ENCODE data around the gene MINDY4.
"Not testable (repeated sequence)": the region's sequence is repeated elsewhere in the genome, so short reads cannot be mapped to it uniquely, and the experiment has no call there.

Gene MINDY4

DNA sequence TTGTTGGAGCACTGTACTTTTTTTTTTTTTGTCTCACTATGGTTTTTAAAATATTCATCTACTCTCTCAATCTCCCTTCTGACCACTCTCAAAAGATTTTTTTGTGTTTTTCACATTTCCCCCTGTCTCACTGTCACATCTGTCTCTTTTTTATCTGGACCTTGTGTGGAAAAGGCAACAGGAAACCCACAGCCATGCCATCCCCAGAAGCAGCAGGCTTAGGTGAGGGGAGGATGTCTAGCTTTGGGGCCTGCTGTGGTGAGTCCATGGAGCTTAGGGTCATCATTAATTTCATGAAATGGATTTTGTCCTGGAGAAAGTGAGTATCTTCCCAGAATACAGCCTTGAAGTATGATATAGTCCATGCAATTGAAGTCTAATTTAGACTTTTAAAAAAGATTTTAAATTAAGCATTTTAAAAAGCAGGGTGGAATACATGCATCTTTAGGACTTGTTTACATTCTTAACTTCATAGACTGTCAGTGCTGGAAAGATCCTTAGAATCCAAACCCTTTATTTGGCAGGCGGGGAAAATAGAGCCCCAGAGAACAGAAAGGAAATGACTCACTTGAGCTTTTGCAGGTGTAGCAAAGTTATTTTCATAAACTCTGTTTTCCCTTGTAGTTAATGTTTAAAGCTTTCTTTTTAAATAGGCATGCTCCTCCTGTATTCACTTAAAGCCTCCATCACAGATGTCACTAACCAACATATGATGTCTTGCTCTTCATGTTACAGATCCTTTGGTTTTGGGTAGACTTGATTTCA, 25.1 kb downstream of the MINDY4 start:
- Mint-ChIP-seq H3K4me3 (no peak overlapping the region), H3K4me1 (ENCODE audit: low read depth) (peaks cover 4% of the 10 kb centered on the region), H3K27me3 (no peaks in the 10 kb centered on the region), H3K9me3 (no peaks in the 10 kb centered on the region), H3K36me3 (ENCODE audit: low read depth) (no peaks in the 10 kb centered on the region), H3K27ac (no peak overlapping the region)
- intact Hi-C loops (cut with micrococcal nuclease): no loop called here

DNA sequence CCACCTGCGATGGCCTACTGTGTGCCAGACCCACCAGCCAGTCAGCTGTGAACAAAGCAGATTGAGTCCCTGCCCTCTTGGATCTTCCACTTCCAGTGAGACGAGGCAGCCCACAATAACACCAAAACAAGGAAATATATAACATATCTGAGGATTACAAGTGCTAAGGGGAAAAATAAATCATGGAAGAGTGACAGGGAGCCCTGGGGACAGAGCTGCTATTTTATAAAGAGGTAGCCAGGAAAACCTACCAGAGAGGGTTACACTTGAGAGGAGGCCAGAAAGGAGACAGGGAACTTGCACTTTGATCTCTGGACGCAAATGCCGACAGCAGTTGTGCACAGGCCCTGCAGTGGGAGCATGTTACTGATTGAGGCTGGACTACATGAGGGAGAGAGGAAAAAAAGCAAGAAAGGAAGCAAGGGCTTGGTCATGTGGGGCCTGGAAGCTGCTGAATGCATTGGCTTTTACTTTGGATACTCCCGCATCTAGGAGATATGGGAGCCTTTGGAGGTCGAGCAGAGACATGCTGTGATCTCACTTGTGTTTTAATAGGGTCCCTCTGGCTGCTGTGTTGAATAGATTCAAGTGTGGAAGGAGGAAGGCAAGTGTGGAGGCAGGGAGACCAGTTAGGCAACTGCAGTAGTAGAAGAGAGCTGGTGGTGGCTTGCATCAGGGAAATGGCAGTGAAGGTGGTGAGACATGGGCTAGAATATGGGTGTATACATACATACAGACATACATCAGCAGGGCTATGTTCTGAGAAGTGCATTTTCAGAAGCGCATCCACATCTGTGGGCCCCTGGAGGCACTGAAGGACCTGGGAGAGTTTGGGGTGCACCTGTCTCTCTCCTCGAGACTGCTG, 26.2 kb downstream of the MINDY4 start:
- Mint-ChIP-seq H3K4me3 (no peak overlapping the region), H3K27ac (no peak overlapping the region), H3K4me1 (ENCODE audit: low read depth) (peaks cover 4% of the 10 kb centered on the region), H3K9me3 (no peaks in the 10 kb centered on the region), H3K27me3 (no peaks in the 10 kb centered on the region), H3K36me3 (ENCODE audit: low read depth) (no peaks in the 10 kb centered on the region)
- intact Hi-C loops (cut with micrococcal nuclease): no loop called here

DNA sequence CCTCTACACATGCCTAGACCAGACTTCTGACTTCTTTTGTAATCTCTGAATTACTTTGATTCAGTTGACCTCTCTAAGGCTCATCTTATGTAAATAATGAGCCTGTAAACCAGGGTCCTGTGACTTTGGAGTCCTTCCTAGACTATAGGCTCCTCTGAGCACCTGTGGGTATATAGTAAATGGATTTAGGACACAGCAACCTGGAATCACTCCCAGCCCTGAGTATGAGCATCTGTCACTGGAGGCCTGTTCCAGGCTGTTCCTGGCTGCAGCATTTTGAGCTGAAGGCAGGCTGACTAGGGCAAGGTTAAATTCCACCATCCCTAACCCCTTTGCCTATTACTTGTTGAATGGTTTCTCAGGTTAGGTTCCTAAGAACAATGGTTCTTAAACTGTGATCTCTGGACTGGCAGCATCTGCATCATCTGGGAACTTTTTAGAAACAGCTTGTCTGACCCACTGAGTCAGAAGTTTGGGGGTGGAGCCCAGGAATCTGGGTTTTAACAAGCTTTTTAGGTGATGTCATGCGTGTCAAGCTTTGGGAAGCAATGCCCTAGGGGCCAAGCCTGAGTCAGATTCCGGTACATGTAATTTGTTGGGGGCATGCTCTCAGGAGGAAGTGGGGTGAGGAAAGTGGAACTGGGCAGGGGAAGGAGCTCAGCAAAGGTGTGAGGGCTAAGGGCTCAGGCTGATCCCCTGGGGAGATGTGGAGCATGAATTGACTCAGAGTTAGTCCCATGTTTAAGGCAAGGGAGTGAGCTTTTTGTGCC, 28.2 kb downstream of the MINDY4 start:
- H3K9me3 Mint-ChIP-seq: no peaks in the 10 kb centered on the region
- no peaks in the 10 kb centered on the region for H3K27me3 Mint-ChIP-seq
- peaks cover 4% of the 10 kb centered on the region for H3K4me1 Mint-ChIP-seq (ENCODE audit: low read depth)
- H3K27ac Mint-ChIP-seq: no peak overlapping the region
- no peaks in the 10 kb centered on the region for H3K36me3 Mint-ChIP-seq (ENCODE audit: low read depth)
- no peak overlapping the region for H3K4me3 Mint-ChIP-seq
- intact Hi-C loops (cut with micrococcal nuclease): no loop called here

DNA sequence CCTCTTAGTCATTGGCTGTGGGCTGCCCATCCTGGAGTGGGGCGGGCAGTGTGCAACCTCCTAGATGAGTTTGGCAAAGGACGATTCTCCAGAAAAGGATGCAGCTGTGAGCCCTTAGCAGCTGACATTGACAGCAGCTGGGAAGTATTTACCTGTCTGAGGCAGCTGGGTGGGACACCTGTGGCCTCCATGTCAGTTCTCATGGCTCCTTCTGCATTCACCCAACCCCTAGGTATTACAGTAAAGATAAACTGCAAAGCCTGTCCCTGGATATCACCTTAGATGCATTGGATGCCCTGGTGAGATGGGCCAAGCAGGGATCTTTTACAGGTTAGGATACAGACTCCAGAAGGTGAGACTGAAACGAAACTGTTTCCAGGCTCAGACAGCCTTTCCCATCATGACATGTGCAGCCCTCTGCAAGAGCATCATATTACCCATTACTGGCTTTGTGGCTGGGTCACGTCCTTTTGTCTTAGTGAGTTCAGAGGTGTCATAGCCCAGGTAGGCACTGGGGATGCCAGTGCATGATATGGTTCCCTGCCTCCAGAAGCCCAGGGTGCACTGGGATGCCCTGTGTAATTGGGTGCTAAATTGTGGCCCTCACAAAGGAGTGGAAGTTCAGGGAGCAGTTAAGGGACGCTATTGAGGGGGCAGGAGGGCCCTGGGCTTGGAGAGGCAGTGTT, 28.9 kb downstream of the MINDY4 start:
- intact Hi-C loops (cut with micrococcal nuclease): loop anchor here (1.0 to 2.0 kb wide), 2 partner anchors 179 to 322 kb away; no protein-coding TSS in a partner anchor
- Mint-ChIP-seq H3K27me3 (no peaks in the 10 kb centered on the region), H3K36me3 (ENCODE audit: low read depth) (no peaks in the 10 kb centered on the region), H3K4me3 (no peak overlapping the region), H3K9me3 (no peaks in the 10 kb centered on the region), H3K4me1 (ENCODE audit: low read depth) (peaks cover 4% of the 10 kb centered on the region), H3K27ac (no peak overlapping the region)

DNA sequence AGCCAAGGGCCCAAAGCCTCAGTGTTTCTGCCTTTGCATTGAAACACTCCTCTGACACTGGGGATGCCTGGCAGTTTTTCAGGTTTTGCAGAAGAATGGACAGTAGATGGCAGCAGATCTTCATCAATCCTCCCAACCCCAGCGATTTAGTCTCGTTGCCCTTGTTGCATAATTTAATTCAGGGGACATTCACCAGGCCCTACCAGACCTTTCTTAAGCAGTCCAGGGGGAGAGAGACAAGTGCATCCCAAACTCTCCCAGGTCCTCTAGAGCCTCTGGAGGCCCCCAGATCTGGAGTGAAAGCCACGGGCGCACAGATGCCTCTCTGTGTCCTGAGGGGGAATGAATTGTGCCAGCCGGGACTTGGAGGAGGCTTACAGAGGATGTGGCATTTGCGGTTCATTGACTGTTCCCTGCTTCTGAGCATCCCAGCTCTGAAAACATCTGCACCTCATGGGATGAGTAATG, 29.6 kb downstream of the MINDY4 start:
- H3K4me3 Mint-ChIP-seq: no peak overlapping the region
- H3K9me3 Mint-ChIP-seq: no peaks in the 10 kb centered on the region
- intact Hi-C loops (cut with micrococcal nuclease): loop anchor here (1.0 to 2.0 kb wide), 2 partner anchors 178 to 321 kb away; no protein-coding TSS in a partner anchor
- no peaks in the 10 kb centered on the region for H3K27me3 Mint-ChIP-seq
- H3K4me1 Mint-ChIP-seq (ENCODE audit: low read depth): peaks cover 4% of the 10 kb centered on the region
- H3K36me3 Mint-ChIP-seq (ENCODE audit: low read depth): no peaks in the 10 kb centered on the region
- H3K27ac Mint-ChIP-seq: no peak overlapping the region

DNA sequence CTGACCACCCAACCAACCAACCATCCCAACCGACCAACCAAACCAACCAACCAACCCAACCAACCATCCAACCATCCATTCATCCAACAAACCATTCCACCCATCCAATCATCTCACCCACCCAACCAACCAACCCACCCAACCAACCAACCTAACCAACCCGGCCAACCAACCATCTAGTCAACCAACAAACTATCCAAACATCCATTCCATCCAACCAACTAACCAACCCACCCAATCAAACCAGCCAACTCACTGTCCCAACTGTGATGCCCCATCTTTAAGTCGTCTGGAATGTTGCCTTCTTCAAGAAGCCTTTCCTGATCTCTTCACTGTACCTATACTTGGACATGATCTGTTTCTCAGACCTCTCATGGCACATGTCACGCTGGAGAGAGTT, 31.6 kb downstream of the MINDY4 start:
- H3K4me3 Mint-ChIP-seq: no peak overlapping the region
- no peaks in the 10 kb centered on the region for H3K9me3 Mint-ChIP-seq
- H3K27me3 Mint-ChIP-seq: no peaks in the 10 kb centered on the region
- intact Hi-C loops (cut with micrococcal nuclease): no loop called here
- no peak overlapping the region for H3K27ac Mint-ChIP-seq
- peaks cover 18% of the 10 kb centered on the region for H3K4me1 Mint-ChIP-seq (ENCODE audit: low read depth)
- no peaks in the 10 kb centered on the region for H3K36me3 Mint-ChIP-seq (ENCODE audit: low read depth)

DNA sequence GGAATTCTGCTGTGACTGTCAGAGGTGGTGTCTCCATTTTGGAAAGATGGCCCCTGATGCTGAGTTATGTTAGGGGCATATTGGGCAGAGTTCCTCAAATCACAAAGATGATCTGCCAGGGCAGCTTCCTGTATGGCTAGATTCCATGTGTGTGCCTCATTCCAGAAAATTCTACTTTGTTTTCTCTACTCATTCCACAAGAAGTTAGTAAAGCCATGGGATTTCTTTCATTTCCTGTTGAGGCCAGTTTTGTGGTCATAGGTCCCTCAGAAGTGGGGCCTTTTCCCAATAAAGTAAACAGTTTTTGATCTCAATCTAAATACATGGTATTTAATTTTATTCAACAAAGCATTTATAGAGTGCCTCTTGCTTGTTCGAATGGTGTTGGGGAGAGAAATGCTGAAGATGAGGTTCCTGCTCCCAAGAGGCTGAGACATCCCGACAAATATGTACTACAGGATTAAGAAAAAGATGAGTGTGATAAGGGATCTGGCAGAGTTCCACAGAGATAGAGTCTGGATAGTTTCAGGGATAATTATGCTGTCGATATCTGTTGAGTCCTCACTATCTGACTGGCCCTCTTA, 33.0 kb downstream of the MINDY4 start:
- peaks cover 30% of the 10 kb centered on the region for H3K4me1 Mint-ChIP-seq (ENCODE audit: low read depth)
- intact Hi-C loops (cut with micrococcal nuclease): no loop called here
- no peaks in the 10 kb centered on the region for H3K9me3 Mint-ChIP-seq
- H3K36me3 Mint-ChIP-seq (ENCODE audit: low read depth): no peaks in the 10 kb centered on the region
- H3K4me3 Mint-ChIP-seq: no peak overlapping the region
- no peaks in the 10 kb centered on the region for H3K27me3 Mint-ChIP-seq
- H3K27ac Mint-ChIP-seq: no peak overlapping the region

DNA sequence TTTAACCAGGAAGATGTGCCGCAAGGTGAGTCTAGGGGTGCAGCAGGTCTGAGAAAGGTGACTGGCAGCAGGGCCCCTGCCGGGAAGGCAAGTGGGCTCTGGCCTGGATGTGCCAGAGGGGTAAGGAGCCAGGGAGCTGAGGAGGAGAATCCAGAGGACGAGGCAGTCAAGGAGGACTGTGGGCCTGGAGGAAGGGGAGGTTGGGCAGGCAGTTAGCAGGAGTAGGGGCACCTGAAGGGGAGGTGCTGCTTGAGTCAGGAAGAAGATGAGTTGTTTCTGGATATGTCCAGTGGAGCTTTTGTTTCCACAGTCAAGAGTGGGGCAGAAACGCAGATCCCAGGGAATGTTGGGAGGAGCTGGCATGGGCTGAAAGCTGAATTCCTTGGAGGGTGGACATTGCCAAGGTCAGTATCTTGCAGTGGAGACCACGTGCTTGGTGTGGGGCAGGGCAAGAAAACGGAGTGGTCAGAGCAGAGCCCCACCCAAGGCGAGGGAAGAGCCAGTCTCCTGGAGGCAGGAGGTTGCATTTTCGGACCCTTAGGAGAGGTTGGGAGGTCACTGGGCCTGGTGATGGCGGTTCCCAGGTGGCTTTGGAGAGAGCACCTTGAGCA, 34.0 kb downstream of the MINDY4 start:
- Mint-ChIP-seq H3K36me3 (ENCODE audit: low read depth) (no peaks in the 10 kb centered on the region), H3K9me3 (no peaks in the 10 kb centered on the region), H3K27ac (no peak overlapping the region), H3K27me3 (no peaks in the 10 kb centered on the region), H3K4me3 (no peak overlapping the region), H3K4me1 (ENCODE audit: low read depth) (peaks cover 26% of the 10 kb centered on the region)
- intact Hi-C loops (cut with micrococcal nuclease): no loop called here

DNA sequence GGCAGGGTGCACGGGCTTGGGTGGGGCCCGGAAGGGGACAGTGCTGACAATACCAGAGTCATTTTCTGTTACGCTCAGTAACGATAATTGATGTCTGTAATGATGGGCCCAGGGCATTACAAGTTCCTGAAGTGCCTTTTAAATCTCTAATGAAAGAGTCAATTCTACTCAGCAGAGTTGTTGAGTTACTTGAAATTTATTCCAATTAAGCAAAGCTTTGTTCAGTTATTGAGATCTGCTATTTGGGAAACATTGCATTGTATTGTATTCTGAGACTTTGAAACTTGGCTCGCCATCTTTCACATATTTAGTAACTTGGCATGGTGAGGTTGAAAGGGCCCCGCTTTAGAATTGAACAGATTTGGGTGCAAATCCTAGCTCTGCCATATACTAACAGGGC, 34.7 kb downstream of the MINDY4 start:
- H3K9me3 Mint-ChIP-seq: no peaks in the 10 kb centered on the region

DNA sequence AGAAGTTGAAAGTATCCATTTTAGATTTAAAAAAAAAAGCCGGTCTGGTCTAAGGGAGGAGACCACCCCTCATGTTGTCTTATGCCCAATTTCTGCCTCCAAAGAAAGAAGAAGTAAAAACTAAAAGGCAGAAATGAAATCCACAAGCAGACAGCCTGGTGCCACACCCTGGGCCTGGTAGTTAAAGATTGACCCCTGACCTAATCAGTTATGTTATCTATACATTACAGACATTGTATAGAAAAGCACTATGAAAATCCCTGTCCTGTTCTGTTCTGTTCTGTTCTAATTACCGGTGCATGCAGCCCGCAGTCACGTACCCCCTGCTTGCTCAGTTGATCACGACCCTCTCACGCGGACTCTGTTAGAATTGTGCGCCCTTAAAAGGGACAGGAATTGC, 36.3 kb downstream of the MINDY4 start:
- H3K27me3 Mint-ChIP-seq; intact Hi-C loops (cut with micrococcal nuclease); H3K36me3 Mint-ChIP-seq (ENCODE audit: low read depth); H3K9me3 Mint-ChIP-seq; H3K4me3 Mint-ChIP-seq: not testable (repeated sequence)
- Mint-ChIP-seq H3K27ac (peak overlapping the region; percentile 28), H3K4me1 (ENCODE audit: low read depth) (peaks cover 36% of the 10 kb centered on the region)

More for the DNA sequence above, 34.7 kb downstream of the MINDY4 start:
- Mint-ChIP-seq H3K4me3 (no peak overlapping the region), H3K4me1 (ENCODE audit: low read depth) (peaks cover 26% of the 10 kb centered on the region), H3K27me3 (no peaks in the 10 kb centered on the region), H3K36me3 (ENCODE audit: low read depth) (no peaks in the 10 kb centered on the region), H3K27ac (no peak overlapping the region)
- intact Hi-C loops (cut with micrococcal nuclease): no loop called here

DNA sequence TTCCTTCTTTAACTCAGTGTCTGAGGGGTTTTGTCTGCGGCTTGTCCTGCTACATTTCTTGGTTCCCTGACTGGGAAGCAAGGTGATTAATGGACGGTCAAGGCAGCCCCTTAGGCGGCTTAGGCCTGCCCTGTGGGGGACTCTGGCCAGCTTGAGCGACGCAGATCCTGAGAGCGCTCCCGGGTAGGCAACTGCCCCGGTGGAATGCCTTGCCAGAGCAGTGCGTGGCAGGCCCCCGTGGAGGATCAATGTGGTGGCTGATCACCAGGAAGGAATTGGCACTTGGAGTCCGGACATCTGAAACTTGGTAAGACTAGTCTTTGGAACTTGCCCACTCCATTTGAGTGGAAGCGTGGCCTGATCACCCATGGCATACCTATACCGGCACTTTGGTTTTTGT, 36.7 kb downstream of the MINDY4 start:
- Mint-ChIP-seq H3K4me1 (ENCODE audit: low read depth) (peaks cover 40% of the 10 kb centered on the region), H3K27ac (peak overlapping the region; percentile 28)
- H3K36me3 Mint-ChIP-seq (ENCODE audit: low read depth); H3K9me3 Mint-ChIP-seq; H3K27me3 Mint-ChIP-seq; intact Hi-C loops (cut with micrococcal nuclease); H3K4me3 Mint-ChIP-seq: not testable (repeated sequence)

DNA sequence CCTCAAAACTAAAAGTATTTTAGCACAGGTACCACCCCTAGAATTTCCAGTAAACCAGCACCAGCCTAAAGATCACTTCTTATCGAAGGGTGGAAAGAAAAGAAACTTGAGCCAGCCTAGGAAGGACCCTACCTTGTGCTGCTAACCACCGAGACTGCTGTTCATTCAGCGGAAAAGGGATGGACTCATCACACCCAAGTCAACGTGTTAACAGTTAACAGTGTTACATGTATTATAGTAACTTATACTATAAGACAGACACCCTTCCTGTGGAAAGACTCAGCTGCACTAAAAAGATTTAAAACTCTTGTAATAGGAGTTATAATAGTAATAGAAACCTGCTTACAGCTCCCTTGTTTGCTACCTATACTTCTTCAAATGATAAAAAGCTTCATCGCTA, 39.8 kb downstream of the MINDY4 start:
- intact Hi-C loops (cut with micrococcal nuclease): no loop called here
- peaks cover 8% of the 10 kb centered on the region for H3K9me3 Mint-ChIP-seq
- no peaks in the 10 kb centered on the region for H3K36me3 Mint-ChIP-seq (ENCODE audit: low read depth)
- H3K4me3 Mint-ChIP-seq: no peak overlapping the region
- H3K27ac Mint-ChIP-seq: no peak overlapping the region
- peaks cover 40% of the 10 kb centered on the region for H3K4me1 Mint-ChIP-seq (ENCODE audit: low read depth)
- H3K27me3 Mint-ChIP-seq: no peaks in the 10 kb centered on the region

DNA sequence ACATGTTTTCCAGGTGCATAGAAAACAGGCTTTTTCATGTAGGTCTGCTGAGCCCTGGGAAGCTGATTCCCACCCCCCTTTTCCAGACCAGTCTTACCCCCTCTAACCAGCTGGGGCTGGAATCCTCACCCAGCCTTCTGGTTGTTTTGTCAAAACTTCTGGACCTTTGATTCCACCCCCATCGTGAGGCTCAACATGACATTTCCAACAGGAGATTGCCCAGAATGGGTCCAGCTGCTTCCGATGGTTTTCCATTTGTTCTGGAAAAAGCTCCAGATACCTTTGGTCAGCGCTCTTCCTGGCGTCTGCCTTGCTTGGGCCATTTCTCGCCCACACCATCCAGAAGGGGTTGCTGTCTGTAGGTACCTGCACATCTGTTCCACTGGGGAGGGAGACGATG, 41.5 kb downstream of the MINDY4 start:
- H3K27me3 Mint-ChIP-seq: no peaks in the 10 kb centered on the region
- H3K36me3 Mint-ChIP-seq (ENCODE audit: low read depth): no peaks in the 10 kb centered on the region
- H3K4me1 Mint-ChIP-seq (ENCODE audit: low read depth): peaks cover 28% of the 10 kb centered on the region
- no peak overlapping the region for H3K27ac Mint-ChIP-seq
- no peak overlapping the region for H3K4me3 Mint-ChIP-seq
- peaks cover 8% of the 10 kb centered on the region for H3K9me3 Mint-ChIP-seq
- intact Hi-C loops (cut with micrococcal nuclease): no loop called here
